DOHH2 (cell line): ENCODE measurements around the gene BMERB1.

Experiments
- CTCF ChIP-seq: fragments of 200-600 bp; sonication (generic); IDR thresholded peaks from one replicate; pipeline ENCODE4 v1.5.1; 2014; ENCODE audit warnings: antibody characterized with exemption, mild to moderate bottlenecking, low read depth, low read length; ENCODE audit not compliant: poor library complexity, severe bottlenecking
- EZH2phosphoT487 ChIP-seq: fragments of 200-600 bp; sonication (generic); IDR thresholded peaks from 2 replicates; pipeline ENCODE4 v1.6.1; 2017; ENCODE audit warnings: borderline replicate concordance, mild to moderate bottlenecking, antibody characterized with exemption, low read length, moderate library complexity, mixed read lengths

DNA sequence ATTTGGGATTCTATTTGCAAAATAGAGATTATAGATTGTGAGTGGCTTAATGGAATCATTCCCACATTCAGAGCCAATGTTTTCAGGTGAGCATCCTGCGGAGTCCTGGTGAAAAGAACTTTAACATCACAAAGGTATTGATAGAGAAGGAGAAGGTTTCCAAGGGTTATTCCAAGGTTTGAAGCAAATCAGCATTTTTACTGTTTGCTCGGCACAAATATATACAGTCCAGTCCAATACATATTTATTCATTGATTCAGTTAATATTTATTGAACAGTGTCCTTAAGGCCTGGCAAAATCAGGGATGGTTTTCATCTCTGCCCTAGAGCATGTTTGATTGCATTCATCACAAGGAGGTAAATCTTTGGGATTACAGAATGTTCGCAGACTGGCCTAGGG is 32.4 kb upstream of the BMERB1 start:
- TF ChIP-seq CTCF (no peak), EZH2phosphoT487 (no peak)
